Measurements from ENCODE around the gene UVRAG.
"Not testable (repeated sequence)": the region's sequence is repeated elsewhere in the genome, so short reads cannot be mapped to it uniquely, and the experiment has no call there.

Gene UVRAG

GRCh38 chr11:76033699-76034098, 218.7 kb downstream of the UVRAG start:
- no peak for DNase-seq

GRCh38 chr11:76035020-76035419, 220.0 kb downstream of the UVRAG start:
- DNase-seq = no peak

- no peak for DNase-seq
Measured at GRCh38 chr11:76038608-76039007, 223.6 kb downstream of the UVRAG start.

GRCh38 chr11:76041208-76041607, 226.2 kb downstream of the UVRAG start:
- DNase-seq = no peak

- DNase-seq = no peak
Measured at GRCh38 chr11:76044750-76045320, 229.8 kb downstream of the UVRAG start.

GRCh38 chr11:76047231-76047630, 232.2 kb downstream of the UVRAG start:
- DNase-seq = no peak

- DNase-seq = no peak
Measured at GRCh38 chr11:76047766-76048165, 232.8 kb downstream of the UVRAG start.

- no peak for DNase-seq
Measured at GRCh38 chr11:76048763-76049162, 233.8 kb downstream of the UVRAG start.

GRCh38 chr11:76049511-76049910, 234.5 kb downstream of the UVRAG start:
- DNase-seq = no peak

GRCh38 chr11:76051937-76052336, 236.9 kb downstream of the UVRAG start:
- no peak for DNase-seq

GRCh38 chr11:76054330-76054729, 239.3 kb downstream of the UVRAG start:
- DNase-seq = no peak

- no peak for DNase-seq
Measured at GRCh38 chr11:76056876-76057275, 241.9 kb downstream of the UVRAG start.

- DNase-seq = not testable (repeated sequence)
Measured at GRCh38 chr11:76060475-76061036, 245.5 kb downstream of the UVRAG start.

GRCh38 chr11:76062733-76063132, 247.7 kb downstream of the UVRAG start:
- no peak for DNase-seq

GRCh38 chr11:76064192-76064591, 249.2 kb downstream of the UVRAG start:
- no peak for DNase-seq

GRCh38 chr11:76067099-76067498, 252.1 kb downstream of the UVRAG start:
- no peak for DNase-seq

GRCh38 chr11:76069001-76069400, 254.0 kb downstream of the UVRAG start:
- DNase-seq = no peak

- DNase-seq = no peak
Measured at GRCh38 chr11:76071090-76071489, 256.1 kb downstream of the UVRAG start.

GRCh38 chr11:76073724-76074123, 258.7 kb downstream of the UVRAG start:
- no peak for DNase-seq

- DNase-seq = no peak
Measured at GRCh38 chr11:76074148-76075095, 259.4 kb downstream of the UVRAG start.

- no peak for DNase-seq
Measured at GRCh38 chr11:76075716-76076115, 260.7 kb downstream of the UVRAG start.

GRCh38 chr11:76076253-76076652, 261.2 kb downstream of the UVRAG start:
- not testable (repeated sequence) for DNase-seq

GRCh38 chr11:76076749-76077148, 261.7 kb downstream of the UVRAG start:
- no peak for DNase-seq

GRCh38 chr11:76077575-76078150, 262.7 kb downstream of the UVRAG start:
- DNase-seq = no peak
